ENCODE data around the gene KNTC1.

Gene KNTC1

GRCh38 chr12:122610911-122611310, 83.9 kb downstream of the KNTC1 start:
- H3K27me3 Mint-ChIP-seq (ENCODE audit: low read depth), result no peaks in the 10 kb centered on the region
- no peak for TF ChIP-seq CTCF (IDR thresholded peaks at IDR 0.05; ENCODE audit: unreplicated experiment in 3 of 3)
- peaks cover 39% of the 10 kb centered on the region for H3K36me3 Mint-ChIP-seq (ENCODE audit: low read depth)
- H3K27ac Mint-ChIP-seq, result peak overlapping the region in 1 of 3 experiments; percentile 36
- no peak overlapping the region for H3K4me3 Mint-ChIP-seq
- no peaks in the 10 kb centered on the region for H3K9me3 Mint-ChIP-seq
- no peaks in the 10 kb centered on the region for H3K4me1 Mint-ChIP-seq

DNA sequence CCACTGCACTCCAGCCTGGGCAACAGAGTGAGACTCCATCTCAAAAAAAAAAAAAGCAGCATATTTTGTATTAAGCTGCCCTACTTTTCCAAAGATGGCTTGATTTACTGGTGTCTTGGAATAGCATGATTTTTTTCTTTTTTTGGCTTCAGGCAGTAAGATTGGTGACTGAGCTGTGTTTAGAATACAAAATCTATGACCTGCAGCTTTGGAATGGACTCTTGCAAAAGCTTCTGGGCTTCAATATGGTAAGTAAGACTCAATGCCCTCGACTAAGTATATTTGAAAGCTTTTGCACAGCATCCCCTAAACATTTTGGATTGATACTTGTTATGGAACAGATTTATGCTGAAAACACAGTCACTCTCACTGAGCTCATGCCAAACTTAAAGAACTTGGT, 87.8 kb downstream of the KNTC1 start:
- Mint-ChIP-seq H3K4me1 (no peaks in the 10 kb centered on the region), H3K27ac (no peak overlapping the region), H3K36me3 (ENCODE audit: low read depth) (peaks cover 53% of the 10 kb centered on the region), H3K4me3 (no peak overlapping the region), H3K27me3 (ENCODE audit: low read depth) (no peaks in the 10 kb centered on the region), H3K9me3 (no peaks in the 10 kb centered on the region)
- no peak for TF ChIP-seq CTCF (IDR thresholded peaks at IDR 0.05; ENCODE audit: unreplicated experiment in 3 of 3)

DNA sequence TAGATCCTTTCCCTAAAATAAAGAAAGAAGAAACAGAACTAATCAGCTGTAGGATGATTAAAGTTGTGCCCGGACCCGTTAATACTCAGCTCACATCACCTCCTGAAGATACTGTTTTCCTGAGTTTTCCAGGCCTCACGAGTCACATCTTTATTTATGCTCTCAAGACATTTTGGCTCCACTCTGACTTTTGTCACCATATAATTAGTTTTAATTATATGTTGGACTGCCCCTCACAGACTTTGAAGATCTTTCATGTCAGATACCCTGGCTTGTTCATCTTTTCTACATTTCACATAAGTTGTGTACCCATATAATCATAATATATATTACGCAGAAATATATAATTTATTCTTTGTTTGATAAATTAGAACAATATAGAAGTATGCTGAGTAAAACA, 88.7 kb downstream of the KNTC1 start:
- no peak for TF ChIP-seq CTCF (IDR thresholded peaks at IDR 0.05; ENCODE audit: unreplicated experiment in 3 of 3)
- no peaks in the 10 kb centered on the region for H3K27me3 Mint-ChIP-seq (ENCODE audit: low read depth)
- no peak overlapping the region for H3K4me3 Mint-ChIP-seq
- no peak overlapping the region for H3K27ac Mint-ChIP-seq
- peaks cover 56% of the 10 kb centered on the region for H3K36me3 Mint-ChIP-seq (ENCODE audit: low read depth)
- H3K4me1 Mint-ChIP-seq, result no peaks in the 10 kb centered on the region
- H3K9me3 Mint-ChIP-seq, result no peaks in the 10 kb centered on the region

DNA sequence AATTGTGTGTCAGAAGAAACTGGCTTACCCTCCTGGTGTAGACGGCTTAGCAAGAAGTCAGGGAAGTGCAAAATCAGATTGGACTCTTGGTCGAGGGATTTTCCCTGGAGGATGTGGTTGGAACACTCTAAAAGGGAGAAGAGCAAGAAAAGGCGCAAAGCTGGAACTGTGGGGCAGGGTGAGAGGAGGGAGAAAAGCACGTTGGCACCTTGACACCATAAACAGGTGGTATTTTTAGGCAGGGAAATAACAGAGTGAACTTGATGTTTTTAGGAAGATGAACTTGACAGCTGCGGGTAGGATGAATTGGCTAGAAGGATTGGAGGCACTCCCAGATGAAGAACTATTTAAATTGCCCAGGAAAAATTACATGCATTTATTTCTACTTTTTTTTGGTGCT, 108.4 kb downstream of the KNTC1 start:
- Mint-ChIP-seq H3K4me1 (no peaks in the 10 kb centered on the region), H3K27ac (no peak overlapping the region), H3K27me3 (ENCODE audit: low read depth) (no peaks in the 10 kb centered on the region), H3K4me3 (no peak overlapping the region), H3K9me3 (no peaks in the 10 kb centered on the region), H3K36me3 (ENCODE audit: low read depth) (no peaks in the 10 kb centered on the region)
- TF ChIP-seq CTCF (IDR thresholded peaks at IDR 0.05; ENCODE audit: unreplicated experiment in 3 of 3), result no peak

GRCh38 chr12:122643207-122643805, 116.3 kb downstream of the KNTC1 start:
- Mint-ChIP-seq H3K4me1 (no peaks in the 10 kb centered on the region), H3K4me3 (no peak overlapping the region), H3K27ac (no peak overlapping the region), H3K27me3 (ENCODE audit: low read depth) (no peaks in the 10 kb centered on the region), H3K9me3 (no peaks in the 10 kb centered on the region), H3K36me3 (ENCODE audit: low read depth) (no peaks in the 10 kb centered on the region)
- no peak for TF ChIP-seq CTCF (IDR thresholded peaks at IDR 0.05; ENCODE audit: unreplicated experiment in 3 of 3)

- Mint-ChIP-seq H3K4me1 (no peaks in the 10 kb centered on the region), H3K27ac (no peak overlapping the region), H3K9me3 (no peaks in the 10 kb centered on the region), H3K27me3 (ENCODE audit: low read depth) (no peaks in the 10 kb centered on the region), H3K36me3 (ENCODE audit: low read depth) (no peaks in the 10 kb centered on the region), H3K4me3 (no peak overlapping the region)
- no peak for TF ChIP-seq CTCF (IDR thresholded peaks at IDR 0.05; ENCODE audit: unreplicated experiment in 3 of 3)
Measured at GRCh38 chr12:122646517-122647217, 119.6 kb downstream of the KNTC1 start.

Measured in nephron (organoid).